Mesenchymal stem cell (in vitro differentiated cells and primary cell): ENCODE measurements around the gene TUBD1.
"Not testable (repeated sequence)": the region's sequence is repeated elsewhere in the genome, so short reads cannot be mapped to it uniquely, and the experiment has no call there.

Experiments used
- DNase-seq: peaks from one replicate; pipeline ENCODE4 v3.0.0-alpha.2; 2013
- H2AFZ ChIP-seq: one replicate; pipeline ENCODE4 v1.6.1; 2013; ENCODE audit warnings: low read depth, mild to moderate bottlenecking, control low read depth, inconsistent platforms, low read length, moderate library complexity
- H2AK5ac ChIP-seq: 2 replicates; pipeline ENCODE4 v1.6.1; 2013; ENCODE audit warnings: low read length, moderate library complexity, mild to moderate bottlenecking, inconsistent platforms; ENCODE audit not compliant: severe bottlenecking
- H2BK120ac ChIP-seq: one replicate; pipeline ENCODE4 v1.6.1; 2013; ENCODE audit warnings: low read depth, mild to moderate bottlenecking, inconsistent platforms, low read length, moderate library complexity
- H2BK12ac ChIP-seq, 2 experiments: one replicate each; pipeline ENCODE4 v1.6.1; 2013; ENCODE audit warnings: inconsistent platforms in 2 of 2, low read length in 2 of 2, mild to moderate bottlenecking in 2 of 2, moderate library complexity in 2 of 2, control low read depth in 1 of 2
- H2BK15ac ChIP-seq: one replicate; pipeline ENCODE4 v1.6.1; 2013; ENCODE audit warnings: mild to moderate bottlenecking, low read depth, inconsistent platforms; ENCODE audit not compliant: poor library complexity, severe bottlenecking
- H2BK5ac ChIP-seq: 2 replicates; pipeline ENCODE4 v1.6.1; 2013; ENCODE audit warnings: low read depth, mild to moderate bottlenecking, low read length, control low read depth, inconsistent platforms; ENCODE audit not compliant: poor library complexity, severe bottlenecking
- H3K14ac ChIP-seq, 2 experiments: one replicate each; pipeline ENCODE4 v1.6.1; 2013; ENCODE audit warnings: inconsistent platforms in 2 of 2, low read length in 2 of 2, control low read depth in 1 of 2, mild to moderate bottlenecking in 1 of 2, moderate library complexity in 1 of 2
- H3K18ac ChIP-seq, 2 experiments: one replicate each; pipeline ENCODE4 v1.6.1; 2013; ENCODE audit warnings: inconsistent platforms in 2 of 2, low read length in 2 of 2, control low read depth in 1 of 2, low read depth in 1 of 2, mild to moderate bottlenecking in 1 of 2
- H3K23ac ChIP-seq, 2 experiments: one replicate each; pipeline ENCODE4 v1.6.1; 2013; ENCODE audit warnings: inconsistent platforms in 2 of 2, low read length in 2 of 2, mild to moderate bottlenecking in 2 of 2, moderate library complexity in 2 of 2, control low read depth in 1 of 2
- H3K27ac ChIP-seq: 2 replicates; pipeline ENCODE4 v1.5.1; 2013; ENCODE audit warnings: mild to moderate bottlenecking, moderate library complexity, low read length, control low read depth, inconsistent platforms; ENCODE audit not compliant: poor library complexity, severe bottlenecking
- H3K27me3 ChIP-seq, 2 experiments: 2 replicates each; pipeline versions ENCODE4 v1.6.1 to v1.7.0; 2013; ENCODE audit warnings: low read length in 2 of 2, mild to moderate bottlenecking in 2 of 2, moderate library complexity in 2 of 2, control low read depth in 1 of 2, inconsistent platforms in 1 of 2; ENCODE audit not compliant: control insufficient read depth in 1 of 2, insufficient read depth in 1 of 2
- H3K36me3 ChIP-seq, 2 experiments: 2 replicates each; pipeline versions ENCODE4 v1.6.1 to v1.7.0; 2013; ENCODE audit warnings: low read length in 2 of 2, control low read depth in 1 of 2, inconsistent platforms in 1 of 2, low read depth in 1 of 2, mild to moderate bottlenecking in 1 of 2; ENCODE audit not compliant: insufficient read depth in 2 of 2, control insufficient read depth in 1 of 2
- H3K4ac ChIP-seq, 2 experiments: one replicate each; pipeline ENCODE4 v1.6.1; 2013; ENCODE audit warnings: inconsistent platforms in 2 of 2, low read length in 2 of 2, mild to moderate bottlenecking in 2 of 2, moderate library complexity in 2 of 2, control low read depth in 1 of 2, low read depth in 1 of 2
- H3K4me1 ChIP-seq: 2 replicates; pipeline ENCODE4 v1.6.1; 2013; ENCODE audit warnings: low read depth, low read length, control low read depth; ENCODE audit not compliant: control insufficient read depth, insufficient read depth
- H3K4me2 ChIP-seq: 2 replicates; pipeline ENCODE4 v1.6.1; 2013; ENCODE audit warnings: low read length, mild to moderate bottlenecking, inconsistent platforms; ENCODE audit not compliant: poor library complexity, severe bottlenecking
- H3K4me3 ChIP-seq, 2 experiments: 2 replicates each; pipeline versions ENCODE4 v1.5.1 to v1.7.0; 2013; ENCODE audit warnings: low read length in 2 of 2, mild to moderate bottlenecking in 2 of 2, control low read depth in 1 of 2, low read depth in 1 of 2; ENCODE audit not compliant: insufficient read depth in 1 of 2
- H3K79me1 ChIP-seq: replicated peaks from 2 replicates; pipeline ENCODE4 v1.6.1; 2013; ENCODE audit warnings: mild to moderate bottlenecking, control low read depth, low read length, inconsistent platforms; ENCODE audit not compliant: poor library complexity, severe bottlenecking
- H3K9ac ChIP-seq: 2 replicates; pipeline ENCODE4 v1.7.0; 2013; ENCODE audit warnings: mild to moderate bottlenecking, low read length, moderate library complexity
- H3K9me3 ChIP-seq: 2 replicates; pipeline ENCODE4 v1.7.0; 2013; ENCODE audit warnings: mild to moderate bottlenecking, low read length; ENCODE audit not compliant: control insufficient read depth
- H4K8ac ChIP-seq: one replicate; pipeline ENCODE4 v1.6.1; 2013; ENCODE audit warnings: inconsistent platforms, mild to moderate bottlenecking, low read length, moderate library complexity
- H4K91ac ChIP-seq: one replicate; pipeline ENCODE4 v1.6.1; 2013; ENCODE audit warnings: mild to moderate bottlenecking, low read length, inconsistent platforms
- WGBS: methylation state at CpG from one replicate; pipeline ENCODE4 v1.1.7; 2013; ENCODE audit warnings: mixed read lengths; 5-methylcytosine and 5-hydroxymethylcytosine counted together

The TUBD1 gene

GRCh38 chr17:59853919-59854729, 38.6 kb downstream of the TUBD1 start:
- Histone ChIP-seq H4K91ac (peak overlapping the region; percentile 76), H2BK15ac (peak overlapping the region; percentile 44), H3K18ac (peak overlapping the region; percentile 87 to 94), H3K4ac (peak overlapping the region; percentile 78 to 94), H2BK5ac (peak overlapping the region; percentile 82), H4K8ac (peak overlapping the region; percentile 79), H3K14ac (peak overlapping the region in 1 of 2 experiments; percentile 60), H3K27ac (peak overlapping the region; percentile 94), H2BK12ac (peak overlapping the region; percentile 86 to 99), H3K23ac (peak overlapping the region in 1 of 2 experiments; percentile 80), H2AK5ac (peak overlapping the region; percentile 91), H2BK120ac (peak overlapping the region; percentile 67)
- not testable (repeated sequence) for H2AFZ ChIP-seq, H3K27me3 ChIP-seq, H3K9ac ChIP-seq, H3K36me3 ChIP-seq, H3K4me2 ChIP-seq, H3K4me3 ChIP-seq, H3K4me1 ChIP-seq, H3K9me3 ChIP-seq, DNase-seq, H3K79me1 ChIP-seq
- WGBS = 88% methylated on average over 9 of the region's 10 CpGs

GRCh38 chr17:59853168-59853918, 39.4 kb downstream of the TUBD1 start:
- Histone ChIP-seq H3K79me1 (no peaks in the 10 kb centered on the region), H2BK15ac (no peak overlapping the region), H3K36me3 (no peaks in the 10 kb centered on the region), H3K23ac (no peak overlapping the region), H3K27ac (peak overlapping the region; percentile 94), H2BK12ac (peak overlapping the region; percentile 11 to 79), H3K4me3 (peak overlapping the region in 1 of 2 experiments; percentile 2), H2AFZ (no peak overlapping the region), H3K27me3 (no peaks in the 10 kb centered on the region), H4K91ac (no peak overlapping the region), H3K4me1 (peaks cover 9% of the 10 kb centered on the region), H2AK5ac (no peak overlapping the region), H3K9ac (no peak overlapping the region), H3K18ac (peak overlapping the region; percentile 54 to 56), H3K4ac (peak overlapping the region; percentile 54 to 88), H2BK120ac (peak overlapping the region; percentile 42), H3K4me2 (no peak overlapping the region), H2BK5ac (peak overlapping the region; percentile 75), H3K14ac (no peak overlapping the region), H3K9me3 (no peaks in the 10 kb centered on the region), H4K8ac (no peak overlapping the region)
- peak; percentile 97 for DNase-seq
- WGBS = 35% methylated on average over 13 of the region's 14 CpGs

GRCh38 chr17:59852847-59853167, 39.9 kb downstream of the TUBD1 start:
- H3K4ac ChIP-seq = peak overlapping the region in 1 of 2 experiments; percentile 79
- H3K4me1 ChIP-seq, H3K9ac ChIP-seq, H4K8ac ChIP-seq, DNase-seq, H3K4me3 ChIP-seq, H3K14ac ChIP-seq, H3K79me1 ChIP-seq, H3K36me3 ChIP-seq, H2BK120ac ChIP-seq, H2AFZ ChIP-seq, H3K23ac ChIP-seq, H3K4me2 ChIP-seq, H3K27me3 ChIP-seq, H3K9me3 ChIP-seq, H2BK15ac ChIP-seq: not testable (repeated sequence)
- H2BK12ac ChIP-seq = peak overlapping the region; percentile 12 to 79
- WGBS = 100% methylated on average over 7 of the region's 7 CpGs
- peak overlapping the region; percentile 19 for H2AK5ac ChIP-seq
- peak overlapping the region; percentile 54 to 56 for H3K18ac ChIP-seq
- peak overlapping the region; percentile 94 for H3K27ac ChIP-seq
- H4K91ac ChIP-seq = peak overlapping the region; percentile 78
- H2BK5ac ChIP-seq = peak overlapping the region; percentile 19
